Measurements from ENCODE around the gene FSCN2. TPM values are rescaled to one million over a fixed set of nuclear protein-coding genes. Genes with fewer than 3 reads are reported as not detected.

Gene FSCN2
- total and polyA plus RNA-seq, 2 of the 4 experiments (the other 2 are of a cell fraction) = 0.18 to 0.84 TPM

GRCh38 chr17:81529437-81529803 lies 1.2 kb downstream of the FSCN2 start:
- H3K27ac ChIP-seq (ENCODE audit: insufficient read depth, low read length) = no peak overlapping the region
- no peak overlapping the region for H4K5ac ChIP-seq (ENCODE audit: low read depth, low read length)
- intact Hi-C loops (cut with micrococcal nuclease) (no loop called here), in situ Hi-C loops (cut with MboI; ENCODE audit: low sequenced_read_pairs) (no loop called here), dilution Hi-C loops (cut with HindIII; ENCODE audit: low sequenced_read_pairs, unreplicated experiment) (no loop called here)
- peaks cover 2% of the 10 kb centered on the region; the same call in 1 of the 2 replicates for H4K20me1 ChIP-seq (ENCODE audit: insufficient read depth, low read length)
- no peaks in the 10 kb centered on the region for H3K36me3 ChIP-seq (ENCODE audit: control insufficient read depth, insufficient read depth, low read length)
- H4K8ac ChIP-seq (ENCODE audit: low read depth in 2 of 2, low read length in 2 of 2) = no peak overlapping the region
- no peaks in the 10 kb centered on the region for H3K9me3 ChIP-seq (ENCODE audit: control insufficient read depth, insufficient read depth, low read length)
- H3K56ac ChIP-seq (ENCODE audit: extremely low read depth, insufficient read depth, low read length) = no peak overlapping the region
- no peak overlapping the region for H3K23ac ChIP-seq (ENCODE audit: low read depth, low read length)
- WGBS, 2 experiments (ENCODE audit: extremely low coverage in 2 of 2, insufficient read length in 1 of 2) = 57% methylated on average over 1 of the region's 6 CpGs; no CpG with 5 or more reads in 1 of the 2 experiments
- no peaks in the 10 kb centered on the region for H3K4me1 ChIP-seq (ENCODE audit: control insufficient read depth, insufficient read depth, low read length)
- no peak overlapping the region for H2BK120ac ChIP-seq (ENCODE audit: low read depth, low read length)
- H2BK5ac ChIP-seq (ENCODE audit: low read depth, low read length, poor library complexity, severe bottlenecking) = no peak overlapping the region
- H2AK5ac ChIP-seq (ENCODE audit: low read depth, low read length) = no peak overlapping the region
- TF ChIP-seq USF2 (IDR thresholded peaks at IDR 0.05; ENCODE audit: low read depth, low read length) (no peak), MAFK (IDR thresholded peaks at IDR 0.05; ENCODE audit: low read depth, low read length) (no peak), NFE2L2 (IDR thresholded peaks at IDR 0.05; ENCODE audit: low read depth, low read length) (no peak), ELK1 (IDR thresholded peaks at IDR 0.05; ENCODE audit: borderline replicate concordance, low read depth, low read length) (no peak), CTCF (conservative IDR thresholded peaks at IDR 0.05; ENCODE audit: low read depth, low read length) (no peak), FOS (IDR thresholded peaks at IDR 0.05; ENCODE audit: low read depth, low read length) (no peak), BHLHE40 (IDR thresholded peaks at IDR 0.05; ENCODE audit: low read depth, low read length) (no peak), MXI1 (IDR thresholded peaks at IDR 0.05; ENCODE audit: borderline replicate concordance, low read depth, low read length) (no peak), POLR2A (IDR thresholded peaks at IDR 0.05; ENCODE audit: low read depth, low read length) (no peak), RCOR1 (IDR thresholded peaks at IDR 0.05; ENCODE audit: insufficient replicate concordance, low read length) (no peak), CEBPB (IDR thresholded peaks at IDR 0.05; ENCODE audit: low read depth, low read length) (no peak), SMC3 (IDR thresholded peaks at IDR 0.05; ENCODE audit: low read depth, low read length) (no peak), RAD21 (IDR thresholded peaks at IDR 0.05; ENCODE audit: low read length) (no peak), RFX5 (IDR thresholded peaks at IDR 0.05; ENCODE audit: low read depth, low read length) (no peak), CHD1 (IDR thresholded peaks at IDR 0.05; ENCODE audit: low read depth, low read length) (no peak), MAZ (IDR thresholded peaks at IDR 0.05; ENCODE audit: borderline replicate concordance, low read depth, low read length) (no peak)
- no peak overlapping the region for H3K14ac ChIP-seq (replicated peaks; ENCODE audit: low read depth, low read length)
- BruUV-seq (replicated peaks) = no TSS peak
- no peak overlapping the region for H2AFZ ChIP-seq (replicated peaks; ENCODE audit: low read length, poor library complexity)
- no peak overlapping the region for H3K4ac ChIP-seq (ENCODE audit: low read depth, low read length)
- H2BK20ac ChIP-seq (ENCODE audit: low read depth, low read length) = no peak overlapping the region
- no peaks in the 10 kb centered on the region for H3K79me1 ChIP-seq (ENCODE audit: low read depth in 1 of 2, low read length in 2 of 2)
- ATAC-seq (ENCODE audit: low read depth) = no peak
- DNase-seq = no peak
- CTCF ChIA-PET = no interaction called here
- H3K18ac ChIP-seq (ENCODE audit: low read depth, low read length) = no peak overlapping the region
- no peak overlapping the region for H3K4me3 ChIP-seq (ENCODE audit: insufficient read depth, low read depth, low read length)
- H2AK9ac ChIP-seq (replicated peaks; ENCODE audit: low read depth, low read length, poor library complexity) = no peak overlapping the region
- no peak overlapping the region for H3K9ac ChIP-seq (ENCODE audit: low read depth, low read length)
- no peak overlapping the region for H4K91ac ChIP-seq (ENCODE audit: insufficient read depth, low read depth, low read length)
- peaks cover 9% of the 10 kb centered on the region for H3K27me3 ChIP-seq (ENCODE audit: control insufficient read depth, insufficient read depth, low read length)
- H3K4me2 ChIP-seq (ENCODE audit: low read depth, low read length) = no peak overlapping the region
- POLR2A ChIA-PET (ENCODE audit: unreplicated experiment) = no interaction called here
- H2BK15ac ChIP-seq (ENCODE audit: low read depth, low read length) = no peak overlapping the region
- no peaks in the 10 kb centered on the region for H3K9me1 ChIP-seq (ENCODE audit: insufficient read depth, low read length)

Data from IMR-90 (cell line).